Measurements from ENCODE around the gene GRK7. TPM values are rescaled to one million over a fixed set of nuclear protein-coding genes. Genes with fewer than 3 reads are reported as not detected.
"Not testable (repeated sequence)": the region's sequence is repeated elsewhere in the genome, so short reads cannot be mapped to it uniquely, and the experiment has no call there.

GRK7 gene
- total RNA-seq, 4 donors from 2014 or later = not detected

DNA sequence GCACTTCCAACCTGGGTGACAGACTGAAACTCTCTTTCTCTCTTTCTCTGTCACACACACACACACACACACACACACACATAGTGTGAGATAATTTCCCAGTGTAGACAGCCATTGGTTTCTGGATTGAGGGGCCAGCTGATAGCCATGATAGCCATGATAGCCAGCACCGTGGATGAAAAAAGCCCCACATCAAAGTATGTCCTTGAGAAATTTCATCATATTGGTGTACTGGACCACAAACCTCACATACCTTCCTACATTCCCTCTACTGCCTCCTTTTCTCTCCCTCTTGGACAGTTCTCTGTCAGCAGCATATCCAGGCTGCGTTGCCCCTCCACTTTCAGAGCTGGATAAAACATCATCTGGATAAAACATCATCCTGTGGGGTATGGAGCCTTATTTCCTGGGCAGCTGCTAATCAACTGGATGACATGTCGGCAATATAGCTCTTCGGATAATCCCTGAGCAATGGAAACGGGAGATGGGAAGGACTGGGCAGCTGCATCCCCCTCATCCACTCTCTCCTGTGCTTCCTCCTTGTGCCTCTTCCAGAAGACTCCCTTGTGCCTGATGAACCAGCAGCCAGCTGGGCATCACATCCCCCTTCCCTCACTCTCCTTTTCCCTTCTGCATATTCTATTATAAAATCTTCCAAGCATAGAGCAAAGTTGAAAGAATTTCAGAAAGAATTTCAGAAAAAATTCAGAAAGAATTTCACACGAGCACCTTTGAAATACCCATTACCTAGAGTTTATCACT is 39.3 kb downstream of the GRK7 start:
- no peak for DNase-seq

GRCh38 chr3:141803538-141803937 is 40.3 kb downstream of the GRK7 start:
- WGBS, 2 donors = 89 to 94% methylated on average over 6 of the region's 6 CpGs
- intact Hi-C loops (cut with DNase I); DNase-seq: not testable (repeated sequence)

More for the DNA sequence above, 39.3 kb downstream of the GRK7 start:
- Histone ChIP-seq H3K27ac (no peak overlapping the region), H3K27me3 (no peaks in the 10 kb centered on the region), H3K4me1 (peaks cover 15% of the 10 kb centered on the region in 2 donors), H3K4me3 (replicated peaks in 1 of 3) (no peak overlapping the region), H3K9me3 (no peaks in the 10 kb centered on the region), H3K36me3 (no peaks in the 10 kb centered on the region)
- WGBS, 2 donors = 81 to 89% methylated on average over 6 of the region's 6 CpGs
- TF ChIP-seq, protein P1, sequence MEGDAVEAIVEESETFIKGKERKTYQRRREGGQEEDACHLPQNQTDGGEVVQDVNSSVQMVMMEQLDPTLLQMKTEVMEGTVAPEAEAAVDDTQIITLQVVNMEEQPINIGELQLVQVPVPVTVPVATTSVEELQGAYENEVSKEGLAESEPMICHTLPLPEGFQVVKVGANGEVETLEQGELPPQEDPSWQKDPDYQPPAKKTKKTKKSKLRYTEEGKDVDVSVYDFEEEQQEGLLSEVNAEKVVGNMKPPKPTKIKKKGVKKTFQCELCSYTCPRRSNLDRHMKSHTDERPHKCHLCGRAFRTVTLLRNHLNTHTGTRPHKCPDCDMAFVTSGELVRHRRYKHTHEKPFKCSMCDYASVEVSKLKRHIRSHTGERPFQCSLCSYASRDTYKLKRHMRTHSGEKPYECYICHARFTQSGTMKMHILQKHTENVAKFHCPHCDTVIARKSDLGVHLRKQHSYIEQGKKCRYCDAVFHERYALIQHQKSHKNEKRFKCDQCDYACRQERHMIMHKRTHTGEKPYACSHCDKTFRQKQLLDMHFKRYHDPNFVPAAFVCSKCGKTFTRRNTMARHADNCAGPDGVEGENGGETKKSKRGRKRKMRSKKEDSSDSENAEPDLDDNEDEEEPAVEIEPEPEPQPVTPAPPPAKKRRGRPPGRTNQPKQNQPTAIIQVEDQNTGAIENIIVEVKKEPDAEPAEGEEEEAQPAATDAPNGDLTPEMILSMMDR (IDR thresholded peaks at IDR 0.05) = no peak
- TF ChIP-seq POLR2A (IDR thresholded peaks at IDR 0.05) = no peak
- intact Hi-C loops (cut with DNase I) = no loop called here

GRCh38 chr3:141804447-141804777 is 41.2 kb downstream of the GRK7 start:
- Histone ChIP-seq H3K27ac (no peak overlapping the region), H3K36me3 (no peaks in the 10 kb centered on the region), H3K4me1 (no peaks in the 10 kb centered on the region), H3K27me3 (no peaks in the 10 kb centered on the region), H3K9me3 (no peaks in the 10 kb centered on the region), H3K4me3 (replicated peaks in 1 of 3) (no peak overlapping the region)
- TF ChIP-seq, protein P1 (IDR thresholded peaks at IDR 0.05) = no peak
- no peak for TF ChIP-seq POLR2A (IDR thresholded peaks at IDR 0.05)
- no peak for DNase-seq
- intact Hi-C loops (cut with DNase I) = no loop called here
- WGBS, 2 donors = 94 to 96% methylated on average over 2 of the region's 2 CpGs

More at GRCh38 chr3:141803538-141803937, 40.3 kb downstream of the GRK7 start:
- not testable (repeated sequence) for H3K27ac ChIP-seq; H3K4me1 ChIP-seq; H3K36me3 ChIP-seq; H3K27me3 ChIP-seq; H3K4me3 ChIP-seq (replicated peaks in 1 of 3); H3K9me3 ChIP-seq

DNA sequence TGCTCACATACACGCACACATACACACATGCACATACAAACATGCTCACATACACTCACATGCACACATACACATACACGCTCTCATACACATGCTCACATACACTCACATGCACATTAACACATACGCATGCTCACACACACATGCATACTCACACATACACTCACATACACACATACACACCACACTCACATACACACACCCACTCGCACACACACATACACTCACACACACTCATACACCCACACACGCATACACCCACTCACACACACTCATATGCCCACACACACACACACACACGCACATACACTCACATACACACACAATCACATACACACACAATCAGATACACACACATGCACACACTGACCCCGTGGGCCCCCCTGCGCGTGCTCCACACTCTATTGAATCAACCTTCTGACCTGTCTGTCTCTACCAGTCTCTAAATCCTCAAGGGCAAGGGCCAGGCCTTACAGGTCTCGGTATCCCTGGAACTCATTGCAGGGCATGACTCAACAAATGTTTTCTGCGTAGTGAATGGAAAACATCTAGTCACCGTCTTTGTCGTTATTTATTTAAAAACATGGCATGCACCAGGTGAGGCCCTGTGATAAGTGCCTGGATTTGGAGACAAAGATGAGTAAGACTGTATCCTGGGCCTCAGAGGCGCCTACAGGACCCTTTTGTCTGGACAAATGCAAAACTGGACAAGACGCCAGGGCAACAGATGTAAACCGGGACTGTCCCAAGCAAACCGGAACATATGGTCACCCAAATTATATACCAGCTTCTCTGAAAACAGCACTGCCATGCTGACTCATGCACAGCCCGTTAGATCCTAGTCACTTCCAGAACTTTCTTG is 41.8 kb downstream of the GRK7 start:
- TF ChIP-seq, protein P1 (IDR thresholded peaks at IDR 0.05) = no peak
- TF ChIP-seq POLR2A (IDR thresholded peaks at IDR 0.05) = no peak
- Histone ChIP-seq H3K27ac (no peak overlapping the region), H3K27me3 (no peaks in the 10 kb centered on the region), H3K9me3 (no peaks in the 10 kb centered on the region), H3K36me3 (no peaks in the 10 kb centered on the region), H3K4me1 (no peaks in the 10 kb centered on the region), H3K4me3 (replicated peaks in 1 of 3) (no peak overlapping the region)
- 94% methylated on average over 18 of the region's 18 CpGs for WGBS, 2 donors
- intact Hi-C loops (cut with DNase I) = no loop called here
- no peak for DNase-seq

- H3K4me3 ChIP-seq (replicated peaks in 1 of 3) = no peak overlapping the region
Observed at GRCh38 chr3:141807277-141808033, 44.2 kb downstream of the GRK7 start.

More at GRCh38 chr3:141807277-141808033, 44.2 kb downstream of the GRK7 start:
- H3K27ac ChIP-seq = no peak overlapping the region
- intact Hi-C loops (cut with DNase I) = no loop called here
- 81% methylated on average over 7 of the region's 7 CpGs for WGBS, 2 donors
- no peak for DNase-seq
- TF ChIP-seq, protein P1 (IDR thresholded peaks at IDR 0.05) = no peak
- no peak for TF ChIP-seq POLR2A (IDR thresholded peaks at IDR 0.05)
- H3K36me3 ChIP-seq = no peaks in the 10 kb centered on the region
- H3K4me1 ChIP-seq = no peaks in the 10 kb centered on the region
- no peaks in the 10 kb centered on the region for H3K27me3 ChIP-seq
- H3K9me3 ChIP-seq = no peaks in the 10 kb centered on the region
